ENCODE results near the gene SRCIN1.
A peak's percentile ranks its signal among the peaks of the same experiment; 100 is the strongest.

The SRCIN1 gene

DNA sequence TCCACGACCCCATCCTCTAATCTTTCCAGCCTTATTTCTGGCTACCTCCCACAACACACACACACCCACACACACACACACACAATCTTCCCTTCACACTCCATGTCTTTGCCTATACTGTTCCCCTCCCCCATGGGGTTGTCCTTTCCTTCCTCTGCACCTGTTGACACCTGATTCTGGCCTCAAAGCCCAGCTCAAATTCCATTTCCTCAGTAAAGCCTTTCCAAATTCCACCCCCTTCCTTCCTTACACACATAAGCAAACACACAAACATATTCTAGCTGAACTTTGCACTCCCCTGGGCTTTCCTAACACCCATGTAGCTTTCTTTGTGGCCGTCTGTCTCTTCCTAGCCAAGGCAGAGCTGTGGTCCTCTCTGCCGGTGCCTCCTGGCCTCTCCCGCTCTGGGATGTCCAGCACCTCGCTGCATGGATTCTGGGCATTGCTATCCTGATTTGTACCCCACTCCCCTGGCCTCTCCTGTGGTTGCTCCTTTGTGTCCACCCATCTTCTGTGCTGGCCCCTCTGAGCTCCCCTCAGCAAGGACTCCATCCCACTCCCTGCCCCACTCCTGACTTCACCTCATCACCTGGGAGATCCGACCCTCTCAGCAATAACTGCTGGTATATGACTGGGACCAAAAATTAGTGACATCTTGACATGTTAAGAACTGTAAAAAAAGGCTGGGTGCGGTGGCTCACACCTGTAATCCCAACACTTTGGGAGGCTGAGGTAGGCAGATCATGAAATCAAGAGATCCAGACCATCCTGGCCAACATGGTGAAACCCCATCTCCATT, 8.4 kb upstream of the SRCIN1 start:
- no peak for DNase-seq

DNA sequence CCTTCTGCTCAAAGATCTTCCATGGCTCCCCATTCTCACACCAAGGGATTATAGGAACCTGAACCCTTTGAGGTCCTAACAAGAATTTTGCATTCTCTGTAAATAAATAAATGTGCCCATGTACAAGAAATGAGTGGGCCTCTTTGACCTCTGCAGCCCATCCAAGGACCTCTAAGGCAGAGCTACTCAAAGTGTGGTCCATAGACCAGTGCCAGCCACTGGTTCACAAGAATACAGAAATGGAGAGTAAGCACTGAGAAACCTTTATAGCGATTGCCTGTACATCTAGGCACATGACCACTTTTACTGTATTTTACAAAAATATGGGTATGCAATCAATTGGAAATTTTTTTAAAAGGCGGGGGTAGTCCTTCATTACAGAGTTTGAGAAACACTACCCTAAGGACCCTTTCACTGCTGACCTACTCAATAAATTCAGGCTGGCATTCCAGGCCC, 7.8 kb upstream of the SRCIN1 start:
- no peak for DNase-seq

DNA sequence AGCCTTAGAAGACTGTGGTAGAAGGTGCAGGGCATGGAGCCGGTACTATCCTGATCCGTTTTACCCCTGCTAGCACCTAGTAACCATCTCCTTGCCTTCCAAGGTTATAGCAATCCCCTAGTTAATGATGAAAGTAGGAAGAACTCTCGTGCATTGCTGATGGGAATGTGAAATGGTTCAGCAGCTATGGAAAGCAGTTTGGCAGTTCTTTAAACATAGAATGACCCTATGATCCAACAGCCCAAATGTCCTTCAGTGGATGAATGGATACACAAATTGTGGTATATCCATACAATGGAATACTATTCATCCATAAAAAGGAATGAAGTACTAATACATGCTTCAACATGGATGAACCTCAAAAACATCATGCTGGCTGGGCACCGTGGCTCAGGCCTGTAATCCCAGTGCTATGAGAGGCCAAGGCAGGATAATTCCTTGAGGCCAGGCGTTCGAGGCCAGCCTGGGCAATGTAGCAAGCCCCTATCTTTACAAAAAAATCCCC, 6.2 kb upstream of the SRCIN1 start:
- DNase-seq = no peak

DNA sequence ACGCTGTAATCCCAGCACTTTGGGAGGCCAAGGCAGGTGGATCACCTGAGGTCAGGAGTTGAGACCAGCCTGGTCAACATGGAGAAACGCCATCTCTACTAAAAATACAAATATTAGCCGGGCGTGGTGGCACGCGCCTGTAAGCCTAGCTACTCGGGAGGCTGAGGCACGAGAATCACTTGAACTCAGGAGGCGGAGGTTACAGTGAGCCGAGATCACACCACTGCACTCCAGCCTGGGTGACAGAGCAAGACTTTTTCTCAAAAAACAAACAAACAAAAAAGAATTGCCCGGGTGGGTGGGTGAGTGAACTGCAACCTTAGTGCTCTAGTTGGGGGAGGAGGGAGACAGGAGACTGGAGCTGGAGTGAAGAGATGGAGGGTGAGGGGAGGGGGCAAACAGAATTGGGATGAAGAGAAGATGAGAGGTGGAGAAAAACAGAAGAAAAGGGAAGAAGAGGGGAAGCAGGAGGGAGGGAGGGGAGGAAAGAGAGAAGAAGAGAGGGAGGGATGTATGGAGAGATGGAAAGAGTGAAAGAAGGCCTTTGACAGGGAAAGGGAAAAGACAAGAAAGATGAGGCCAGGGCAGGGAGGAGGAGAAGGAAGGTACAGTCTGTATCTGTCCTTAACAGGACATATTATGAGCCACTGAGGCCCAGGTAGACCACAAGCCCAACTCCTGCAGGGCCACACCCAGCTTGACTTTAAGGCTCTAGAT, 5.5 kb upstream of the SRCIN1 start:
- no peak for DNase-seq

DNA sequence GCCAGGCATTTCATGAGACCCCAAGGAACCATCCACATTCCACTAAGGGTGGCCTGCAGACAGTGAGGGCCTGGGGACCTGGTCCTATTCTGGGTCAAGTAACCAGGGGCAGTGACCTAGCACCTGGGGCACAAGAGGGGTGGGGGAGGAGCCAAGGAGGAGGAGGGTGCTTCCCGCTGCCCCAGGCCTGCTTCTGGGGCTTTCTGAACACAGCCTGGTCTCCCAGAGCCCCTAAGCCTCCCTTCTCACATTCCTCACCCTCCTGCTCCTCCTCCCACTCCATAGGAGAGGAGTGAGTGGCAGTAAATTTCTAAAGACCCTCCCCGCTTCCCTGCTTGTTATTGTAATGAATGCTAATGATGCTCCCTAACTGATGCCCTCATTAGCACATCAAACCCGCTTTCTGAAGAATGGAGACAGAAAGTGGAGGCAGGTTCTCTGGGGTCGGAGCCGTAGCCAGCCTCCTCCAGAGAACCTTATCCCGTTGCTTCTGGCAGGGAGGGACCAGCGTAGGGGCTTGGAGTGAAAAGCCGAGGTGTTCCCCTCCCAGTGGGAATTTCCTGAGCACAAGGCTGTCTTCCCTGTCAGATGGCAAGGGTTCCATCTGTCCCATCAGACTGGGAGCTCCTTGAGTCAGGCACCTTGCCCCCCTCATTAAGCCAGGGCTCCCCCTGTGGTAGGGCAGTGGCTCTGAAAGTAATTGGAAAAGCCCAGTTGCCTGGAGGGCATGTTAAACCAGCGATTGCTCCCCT, 3.7 kb upstream of the SRCIN1 start:
- no peak for DNase-seq

DNA sequence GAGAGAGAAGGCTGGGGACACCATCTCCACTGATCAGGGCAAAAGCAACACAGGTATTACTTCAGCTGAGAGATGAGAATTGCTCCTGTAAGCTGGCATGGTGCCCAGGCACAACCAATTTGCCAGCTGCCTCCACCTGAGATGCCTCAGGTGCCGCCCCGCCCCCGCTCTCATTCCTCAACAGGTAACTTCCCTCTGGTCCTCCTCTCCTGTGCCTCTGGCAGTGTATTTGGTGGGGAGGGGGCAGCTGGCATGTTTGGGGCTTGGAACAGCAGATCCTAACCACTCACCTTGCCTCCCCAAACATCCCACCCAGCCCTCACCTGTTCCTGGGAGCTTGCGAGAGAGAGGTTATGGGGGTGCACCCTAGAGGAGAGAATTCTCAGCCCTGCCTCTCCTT, 2.9 kb upstream of the SRCIN1 start:
- DNase-seq = no peak

DNA sequence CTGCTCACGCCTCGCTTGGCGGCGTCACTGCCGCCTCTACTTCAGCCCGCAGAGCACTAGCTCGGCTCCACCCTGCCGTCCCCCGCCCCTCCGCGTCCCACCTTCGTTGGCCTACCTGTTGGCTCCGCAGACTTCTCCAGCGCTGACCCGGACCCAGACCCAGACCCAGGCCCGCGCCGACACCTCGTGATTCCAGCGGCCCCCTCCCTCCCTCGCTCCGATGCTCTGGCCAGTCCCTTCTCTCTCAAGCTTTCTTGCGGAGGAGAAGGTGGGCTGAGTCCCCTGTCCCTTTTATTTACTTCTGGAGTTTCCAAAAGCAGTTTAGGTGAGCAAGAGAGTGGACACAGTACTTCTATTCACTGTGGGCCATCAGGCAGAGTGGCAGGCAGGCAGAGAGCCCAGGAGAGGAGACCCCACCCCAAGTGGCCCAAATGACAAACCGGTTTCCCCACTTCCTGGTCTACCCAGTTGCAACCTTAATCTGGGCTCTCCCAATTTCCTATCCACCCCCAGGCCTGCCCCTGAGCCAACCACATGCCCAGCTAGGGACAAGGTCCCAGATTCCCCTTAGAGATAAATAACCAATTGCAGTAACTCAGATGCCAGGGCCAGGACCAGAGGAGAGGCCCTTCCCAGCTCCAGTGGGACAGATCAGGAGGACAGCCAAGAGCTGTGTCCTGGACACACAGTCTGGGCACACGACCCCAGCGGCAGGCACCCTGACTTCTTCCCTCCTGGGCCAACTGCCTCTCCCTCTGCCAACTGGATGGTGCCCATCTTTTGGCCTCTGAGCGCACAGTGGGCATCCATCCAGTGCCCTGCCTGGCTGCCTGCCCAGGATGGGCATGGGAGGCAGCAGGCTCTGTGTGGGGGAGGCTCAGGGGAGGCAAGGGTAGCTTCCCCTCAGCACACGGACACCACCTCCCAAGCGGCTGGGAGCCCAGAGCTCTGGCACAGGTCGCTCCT, 1.2 kb upstream of the SRCIN1 start:
- DNase-seq = no peak

DNA sequence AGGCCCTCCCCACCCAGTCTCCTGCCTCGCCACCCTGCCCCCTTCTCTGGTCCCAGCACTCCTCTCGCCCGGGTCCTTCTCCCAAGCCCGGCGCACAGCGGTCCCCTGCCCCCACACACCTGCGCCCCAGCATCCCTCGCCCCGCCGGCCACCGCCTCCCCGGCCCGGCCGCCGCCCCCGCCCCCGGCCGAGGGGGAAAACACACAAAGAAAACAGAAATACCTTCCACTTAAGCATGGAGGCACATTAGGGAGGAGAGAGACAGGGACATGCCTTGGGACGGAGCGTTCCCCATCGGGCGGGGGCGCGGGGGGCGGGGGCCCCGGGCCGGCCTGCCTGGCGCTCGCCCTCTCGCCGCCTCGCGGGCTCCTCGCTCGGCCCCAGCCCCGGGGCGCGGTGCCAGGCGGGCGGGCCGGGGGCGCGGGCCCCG, 326 bp downstream of the SRCIN1 start:
- DNase-seq = no peak

DNA sequence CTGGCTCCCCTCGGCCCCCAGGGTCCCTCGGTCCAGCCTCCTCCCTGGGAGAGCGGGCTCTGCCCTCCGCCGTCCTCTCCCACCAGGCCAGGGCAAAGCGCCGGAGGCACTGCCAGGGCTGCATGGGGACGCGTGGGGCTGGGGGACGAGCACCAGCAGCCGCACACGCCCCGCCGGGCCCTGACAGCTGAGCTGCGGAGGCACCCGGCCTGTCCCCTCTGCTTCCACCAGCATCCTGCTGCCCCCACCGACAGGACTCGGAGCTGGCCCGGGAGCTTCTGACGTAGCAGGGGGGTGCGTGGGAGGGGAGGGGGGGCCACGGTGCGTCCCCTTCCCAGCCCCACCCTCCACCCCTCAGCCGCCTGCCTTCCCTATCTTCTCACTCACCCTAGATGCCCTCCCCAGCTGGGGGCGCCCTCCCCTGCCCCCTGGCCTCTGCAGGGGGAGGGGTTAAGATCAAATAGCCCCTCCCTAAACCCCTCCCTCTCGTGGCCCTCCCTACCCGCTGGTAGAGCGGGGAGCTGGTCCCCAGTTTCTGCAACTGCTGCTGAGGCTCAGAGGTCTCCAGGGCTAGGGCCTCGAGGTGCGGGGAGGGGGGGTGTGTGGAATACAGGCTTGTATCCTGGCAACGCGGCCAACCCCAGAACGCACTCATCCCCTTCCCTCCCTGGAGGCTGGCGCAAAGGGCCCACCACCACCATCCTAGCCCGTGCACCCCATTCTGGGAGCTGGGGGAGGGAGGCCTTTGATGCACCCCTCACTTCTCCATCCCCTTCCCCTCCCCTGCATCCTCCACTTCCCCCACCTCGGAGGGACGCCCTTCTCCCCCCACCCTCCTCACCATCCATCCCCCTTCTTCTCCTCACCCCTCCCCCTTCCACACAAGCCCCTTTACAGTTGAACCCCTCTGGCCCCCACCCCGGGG, 1.0 kb downstream of the SRCIN1 start:
- DNase-seq = peak in 3 of 6 experiments; percentile 10 to 19 (median 13)

DNA sequence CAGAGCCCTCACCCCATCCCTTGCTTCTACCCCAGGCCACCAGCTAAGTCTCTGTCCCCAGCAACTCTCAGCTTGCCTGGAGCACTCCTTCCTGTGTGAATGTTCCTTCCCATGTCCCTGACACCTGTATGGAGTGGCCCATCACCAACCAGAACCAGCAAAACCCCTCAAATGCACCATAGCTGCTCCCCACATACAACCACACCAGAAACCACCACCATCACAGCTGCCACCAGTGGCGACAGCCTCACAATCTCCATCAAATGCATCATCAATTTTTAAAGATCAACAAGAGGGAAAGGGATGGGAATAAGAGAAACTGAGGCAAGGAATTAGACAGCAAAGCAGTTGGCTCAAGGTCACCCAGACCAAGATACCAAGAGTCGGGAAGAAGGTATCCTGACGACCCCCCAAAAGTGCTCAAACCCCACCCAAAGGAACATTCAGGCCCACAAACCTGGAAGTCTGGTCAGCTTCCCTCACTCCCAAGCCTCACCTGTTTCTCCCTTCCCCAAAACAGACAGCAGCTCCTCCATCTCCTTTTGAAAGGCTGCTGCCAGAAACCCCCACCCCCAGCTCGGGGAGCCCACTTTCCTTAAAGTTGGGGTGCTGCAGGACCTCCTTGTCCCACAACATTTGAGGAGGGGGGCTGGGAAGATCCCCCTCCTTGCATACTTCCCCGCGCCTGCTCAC, 1.8 kb downstream of the SRCIN1 start:
- DNase-seq = no peak

DNA sequence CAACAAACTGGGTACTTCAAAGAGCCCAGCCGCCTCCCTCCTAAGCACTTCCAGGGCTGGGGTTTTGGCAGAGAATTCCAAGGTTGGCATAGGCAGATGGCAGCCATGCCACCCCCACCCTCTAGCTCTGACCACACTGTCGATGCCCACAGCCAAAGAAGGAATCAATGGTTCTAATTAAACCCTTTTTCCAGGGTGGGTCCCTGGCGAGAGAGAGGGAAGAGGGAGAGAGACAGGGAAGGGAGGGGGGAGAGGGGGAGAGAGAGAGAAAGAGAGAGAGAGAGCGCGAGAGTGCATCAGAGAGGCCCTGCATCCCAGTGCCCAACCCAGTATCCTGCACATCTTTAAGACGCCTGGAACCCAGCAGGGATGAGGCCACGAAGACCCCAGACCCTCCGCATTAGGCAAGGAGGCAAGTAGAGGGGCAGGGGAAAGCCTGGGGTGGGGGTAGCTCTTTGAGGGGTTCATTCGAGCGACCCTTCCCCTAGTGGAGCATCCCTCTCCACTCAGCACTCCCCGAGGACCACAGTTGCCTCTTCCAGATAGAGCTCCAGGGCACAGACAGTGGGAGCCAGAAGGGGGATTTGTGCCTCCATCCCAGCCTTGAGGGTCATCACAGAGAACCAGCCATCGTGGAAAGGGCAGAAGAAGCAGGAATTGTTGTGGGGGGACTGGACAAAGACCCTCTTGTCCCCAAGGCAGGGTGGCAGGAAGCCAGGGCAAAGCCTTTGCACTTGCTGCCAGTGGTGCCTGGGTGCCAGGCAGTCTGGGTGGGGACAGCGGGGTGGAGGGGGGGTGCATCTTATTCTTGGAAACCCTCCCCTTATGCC, 2.6 kb downstream of the SRCIN1 start:
- no peak for DNase-seq

DNA sequence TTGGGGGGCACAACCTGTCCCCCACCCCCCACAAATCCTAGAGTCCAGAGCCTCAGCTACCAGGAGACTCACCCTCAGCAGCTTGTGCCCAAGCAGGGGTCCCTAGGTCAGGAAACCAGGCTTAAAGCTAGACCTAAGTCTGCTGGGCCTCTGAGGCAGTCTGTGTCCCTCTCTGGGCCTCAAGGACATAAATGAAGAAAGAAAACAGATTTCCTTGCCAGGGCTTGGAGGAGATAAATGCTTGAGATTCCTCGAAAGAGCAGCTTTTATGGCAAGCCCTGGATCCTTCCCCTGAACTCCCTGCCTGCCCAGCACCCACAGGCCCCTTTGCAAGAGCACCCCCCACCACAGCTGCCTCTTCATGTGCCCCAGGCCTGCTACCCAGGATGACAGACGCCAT, 3.3 kb downstream of the SRCIN1 start:
- DNase-seq = no peak

DNA sequence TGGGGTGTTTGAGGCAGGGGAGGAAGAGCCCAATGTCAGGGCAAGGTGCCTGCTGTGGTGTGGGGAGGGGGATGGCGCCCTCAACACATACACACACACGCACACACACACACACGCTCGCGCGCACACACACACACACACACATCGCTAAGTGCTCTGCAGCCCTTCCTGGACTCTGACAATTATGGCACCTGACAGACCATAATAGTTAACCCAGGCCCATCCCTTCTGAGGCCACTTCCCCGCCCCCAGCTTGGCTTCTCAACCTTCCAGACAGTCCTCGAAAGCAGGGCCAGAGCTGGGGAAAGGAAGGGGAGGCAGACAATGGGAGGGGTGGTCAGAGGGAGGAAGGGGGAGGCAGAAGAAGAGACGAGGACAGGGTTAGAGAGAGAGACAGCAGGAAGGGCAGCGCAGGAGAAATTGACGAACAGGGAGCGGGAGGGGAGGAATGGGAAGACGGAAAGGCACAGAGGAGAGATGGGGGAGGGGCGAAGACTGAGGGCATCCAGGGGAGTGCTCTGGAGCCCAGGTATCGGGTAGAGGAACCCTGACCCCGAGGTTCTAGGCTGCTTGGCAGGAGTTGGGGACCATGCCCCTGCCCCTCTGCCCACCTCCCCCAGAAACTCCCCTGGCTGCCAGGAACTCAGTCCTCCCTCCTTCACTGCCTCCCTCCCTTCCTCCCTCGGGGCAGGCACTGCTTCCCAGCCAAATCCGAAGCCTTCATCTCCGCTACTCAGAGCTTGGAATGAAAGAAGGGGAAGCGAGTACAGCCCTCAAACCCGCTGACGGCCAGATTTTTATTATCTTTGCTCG, 4.0 kb downstream of the SRCIN1 start:
- DNase-seq = no peak

DNA sequence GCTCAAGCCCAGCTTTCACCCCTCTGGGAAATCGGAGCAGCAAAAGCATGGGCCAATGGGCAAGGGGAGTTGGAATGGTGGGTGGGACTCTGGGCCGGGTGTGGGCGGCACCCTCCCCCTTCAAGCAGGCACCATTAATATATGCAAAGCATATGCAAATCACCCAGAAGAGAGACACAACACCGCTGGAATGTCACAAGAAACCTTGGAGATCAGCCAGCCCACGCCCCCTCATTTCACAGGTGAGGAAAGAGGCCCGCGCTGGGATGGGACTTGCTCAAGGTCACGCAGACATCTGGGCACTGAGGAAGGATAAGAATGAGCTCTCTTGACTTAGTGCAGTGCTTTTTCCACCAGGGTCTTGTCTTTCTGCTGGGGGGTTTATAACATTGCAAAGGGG, 4.8 kb downstream of the SRCIN1 start:
- DNase-seq = no peak

DNA sequence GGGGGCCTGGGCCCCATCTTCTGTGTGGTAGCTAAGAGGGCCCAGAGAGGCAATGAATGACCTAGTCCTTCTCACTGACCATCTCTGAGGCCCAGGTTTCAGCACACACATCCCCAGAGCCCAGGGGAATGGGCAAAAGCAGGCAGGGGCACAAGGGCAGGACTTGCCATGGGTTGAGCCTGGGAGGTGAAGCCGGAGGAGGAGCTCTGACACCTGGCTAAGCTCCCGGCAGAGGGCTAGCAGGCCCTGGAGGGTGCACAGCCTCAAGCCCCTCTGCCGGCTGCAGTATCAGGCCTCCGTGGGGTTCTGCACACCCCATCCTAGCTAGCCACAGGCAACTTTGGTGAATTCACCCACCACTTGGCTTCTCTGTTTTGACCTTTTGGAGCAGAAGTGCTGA, 5.3 kb downstream of the SRCIN1 start:
- no peak for DNase-seq

DNA sequence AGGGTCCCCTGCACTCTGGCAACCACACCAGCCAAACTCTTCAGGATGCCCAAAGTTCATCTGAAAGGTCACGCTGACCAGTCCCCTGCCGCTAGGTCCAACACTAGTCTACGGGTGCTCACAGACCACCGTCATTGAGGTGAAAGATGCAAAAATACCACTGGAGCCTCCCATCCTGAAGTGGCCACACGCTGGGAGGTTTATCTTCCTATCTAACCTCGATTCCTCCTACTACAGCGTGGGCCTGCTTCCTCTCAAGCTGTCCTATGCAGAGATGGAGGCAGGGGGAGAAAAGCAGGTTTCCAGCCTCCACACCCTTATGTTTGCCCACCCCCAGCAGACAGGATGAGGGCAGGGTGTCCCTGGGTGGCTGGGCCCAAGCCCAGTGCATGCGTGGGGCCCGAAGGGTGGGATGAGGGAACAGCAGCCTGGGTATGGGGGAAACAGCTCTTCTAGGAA, 6.3 kb downstream of the SRCIN1 start:
- DNase-seq = no peak

DNA sequence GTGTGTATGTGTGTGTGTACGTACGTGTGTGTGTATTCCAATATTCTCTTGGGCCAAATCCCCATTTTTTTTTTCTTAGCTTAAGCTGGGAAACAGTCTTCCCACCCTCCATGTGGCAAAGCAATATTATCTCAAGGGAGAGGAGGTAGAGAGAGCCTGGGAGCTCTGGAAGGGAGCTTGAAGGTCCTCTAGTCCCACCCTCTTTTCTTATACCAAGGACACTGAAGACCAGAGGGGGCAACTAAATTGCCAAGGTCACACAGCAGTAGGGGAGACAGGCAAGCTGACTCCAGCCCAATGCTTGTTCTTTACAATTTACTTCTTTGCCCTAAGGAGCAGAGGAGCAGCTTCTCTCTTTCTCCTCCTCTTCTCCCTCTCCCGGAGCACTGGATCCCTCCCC, 6.8 kb downstream of the SRCIN1 start:
- DNase-seq = no peak

DNA sequence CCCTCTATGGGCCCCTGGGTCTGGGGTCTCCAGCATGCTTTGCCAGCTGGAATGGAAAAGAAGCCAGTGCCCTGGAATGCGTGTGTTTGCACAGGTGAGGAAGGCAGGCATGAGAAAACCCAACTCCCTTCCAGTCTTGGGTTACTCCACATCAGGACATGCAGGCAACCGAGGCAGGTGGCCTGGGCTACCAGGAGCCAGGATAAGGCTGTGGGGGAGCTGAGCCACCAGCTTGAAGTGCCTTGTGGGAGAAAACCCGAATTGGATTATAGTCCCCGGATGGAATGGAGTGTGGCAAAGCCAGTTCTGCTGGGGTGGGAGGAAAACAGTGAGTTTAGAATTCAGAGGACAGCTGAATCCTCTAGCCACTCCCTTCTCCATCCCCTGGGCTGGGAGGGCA, 7.2 kb downstream of the SRCIN1 start:
- DNase-seq = no peak

DNA sequence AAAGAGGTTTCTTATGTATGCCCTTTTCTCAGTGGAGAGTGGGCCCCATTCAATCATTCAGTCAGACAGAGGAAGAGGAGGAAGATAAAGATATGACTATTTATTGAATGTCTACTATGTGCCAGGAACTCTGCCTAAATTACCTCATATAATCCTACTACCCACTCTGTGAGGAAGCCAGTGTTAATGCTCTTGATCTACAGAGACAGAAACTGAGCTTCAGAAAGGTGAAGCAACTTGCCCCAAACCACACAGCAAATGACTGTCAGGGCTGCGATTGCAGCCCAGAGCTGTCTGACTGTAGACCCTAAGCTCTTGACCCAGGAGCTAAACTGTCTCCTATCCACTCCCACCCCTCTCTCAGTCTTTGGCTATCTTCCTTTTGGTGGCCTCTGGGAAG, 8.4 kb downstream of the SRCIN1 start:
- no peak for DNase-seq
